Measurements from ENCODE around the gene FOXL3. TPM values are rescaled to one million over a fixed set of nuclear protein-coding genes. Genes with fewer than 3 reads are reported as not detected.

Gene FOXL3
- polyA plus RNA-seq, 1 experiment: not detected

- no peak for DNase-seq (ENCODE audit: low read depth)
- H3K27me3 ChIP-seq (ENCODE audit: control insufficient read depth, insufficient read depth, low read length): peaks cover 20% of the 10 kb centered on the region
- CTCF ChIA-PET: no interaction called here
Observed at GRCh38 chr7:286266-286665, 3.7 kb upstream of the FOXL3 start.

GRCh38 chr7:288671-289101, 1.3 kb upstream of the FOXL3 start:
- ChIA-PET POLR2A (no interaction called here), CTCF (no interaction called here)
- TF ChIP-seq CTCF (IDR thresholded peaks at IDR 0.05; ENCODE audit: insufficient read depth, low read depth, low read length): no peak
- Histone ChIP-seq H3K27me3 (ENCODE audit: control insufficient read depth, insufficient read depth, low read length) (peaks cover 28% of the 10 kb centered on the region), H3K36me3 (ENCODE audit: control insufficient read depth, insufficient read depth, low read length) (no peaks in the 10 kb centered on the region), H3K4me3 (ENCODE audit: low read depth, low read length) (no peak overlapping the region)
- DNase-seq (ENCODE audit: low read depth): no peak

More at GRCh38 chr7:286266-286665, 3.7 kb upstream of the FOXL3 start:
- TF ChIP-seq CTCF (IDR thresholded peaks at IDR 0.05; ENCODE audit: insufficient read depth, low read depth, low read length): no peak
- POLR2A ChIA-PET: no interaction called here
- Histone ChIP-seq H3K36me3 (ENCODE audit: control insufficient read depth, insufficient read depth, low read length) (no peaks in the 10 kb centered on the region), H3K4me3 (ENCODE audit: low read depth, low read length) (no peak overlapping the region)

GRCh38 chr7:289209-289755, 688 bp upstream of the FOXL3 start:
- Histone ChIP-seq H3K27me3 (ENCODE audit: control insufficient read depth, insufficient read depth, low read length) (peaks cover 32% of the 10 kb centered on the region), H3K4me3 (ENCODE audit: low read depth, low read length) (no peak overlapping the region), H3K36me3 (ENCODE audit: control insufficient read depth, insufficient read depth, low read length) (no peaks in the 10 kb centered on the region)
- DNase-seq (ENCODE audit: low read depth): no peak
- CTCF ChIA-PET: no interaction called here
- POLR2A ChIA-PET: no interaction called here
- TF ChIP-seq CTCF (IDR thresholded peaks at IDR 0.05; ENCODE audit: insufficient read depth, low read depth, low read length): no peak

- CTCF ChIA-PET: no interaction called here
- TF ChIP-seq CTCF (IDR thresholded peaks at IDR 0.05; ENCODE audit: insufficient read depth, low read depth, low read length): no peak
- POLR2A ChIA-PET: no interaction called here
- no peak for DNase-seq (ENCODE audit: low read depth)
- Histone ChIP-seq H3K27me3 (ENCODE audit: control insufficient read depth, insufficient read depth, low read length) (peaks cover 26% of the 10 kb centered on the region), H3K36me3 (ENCODE audit: control insufficient read depth, insufficient read depth, low read length) (no peaks in the 10 kb centered on the region), H3K4me3 (ENCODE audit: low read depth, low read length) (no peak overlapping the region)
Observed at GRCh38 chr7:290554-291372, 793 bp downstream of the FOXL3 start.

- no peak overlapping the region for H3K4me3 ChIP-seq (ENCODE audit: low read depth, low read length)
- POLR2A ChIA-PET: no interaction called here
- no peak for DNase-seq (ENCODE audit: low read depth)
- TF ChIP-seq CTCF (IDR thresholded peaks at IDR 0.05; ENCODE audit: insufficient read depth, low read depth, low read length): no peak
- CTCF ChIA-PET: no interaction called here
- H3K27me3 ChIP-seq (ENCODE audit: control insufficient read depth, insufficient read depth, low read length): peaks cover 26% of the 10 kb centered on the region
- no peaks in the 10 kb centered on the region for H3K36me3 ChIP-seq (ENCODE audit: control insufficient read depth, insufficient read depth, low read length)
Observed at GRCh38 chr7:291373-292092, 1.6 kb downstream of the FOXL3 start.
